Measurements from ENCODE around the gene LIX1. TPM values are rescaled to one million over a fixed set of nuclear protein-coding genes. Genes with fewer than 3 reads are reported as not detected.

LIX1 gene
- polyA plus RNA-seq, 1 donor from 2014 or later = 1.9 TPM

GRCh38 chr5:97063251-97063650 lies 79.2 kb downstream of the LIX1 start:
- H3K4me2 ChIP-seq (ENCODE audit: low read length) = no peak overlapping the region
- TF ChIP-seq TAF1 (IDR thresholded peaks at IDR 0.05; ENCODE audit: low read depth) = no peak
- TF ChIP-seq EP300 (conservative IDR thresholded peaks at IDR 0.05; ENCODE audit: poor library complexity, severe bottlenecking) = no peak
- TF ChIP-seq, protein P1, sequence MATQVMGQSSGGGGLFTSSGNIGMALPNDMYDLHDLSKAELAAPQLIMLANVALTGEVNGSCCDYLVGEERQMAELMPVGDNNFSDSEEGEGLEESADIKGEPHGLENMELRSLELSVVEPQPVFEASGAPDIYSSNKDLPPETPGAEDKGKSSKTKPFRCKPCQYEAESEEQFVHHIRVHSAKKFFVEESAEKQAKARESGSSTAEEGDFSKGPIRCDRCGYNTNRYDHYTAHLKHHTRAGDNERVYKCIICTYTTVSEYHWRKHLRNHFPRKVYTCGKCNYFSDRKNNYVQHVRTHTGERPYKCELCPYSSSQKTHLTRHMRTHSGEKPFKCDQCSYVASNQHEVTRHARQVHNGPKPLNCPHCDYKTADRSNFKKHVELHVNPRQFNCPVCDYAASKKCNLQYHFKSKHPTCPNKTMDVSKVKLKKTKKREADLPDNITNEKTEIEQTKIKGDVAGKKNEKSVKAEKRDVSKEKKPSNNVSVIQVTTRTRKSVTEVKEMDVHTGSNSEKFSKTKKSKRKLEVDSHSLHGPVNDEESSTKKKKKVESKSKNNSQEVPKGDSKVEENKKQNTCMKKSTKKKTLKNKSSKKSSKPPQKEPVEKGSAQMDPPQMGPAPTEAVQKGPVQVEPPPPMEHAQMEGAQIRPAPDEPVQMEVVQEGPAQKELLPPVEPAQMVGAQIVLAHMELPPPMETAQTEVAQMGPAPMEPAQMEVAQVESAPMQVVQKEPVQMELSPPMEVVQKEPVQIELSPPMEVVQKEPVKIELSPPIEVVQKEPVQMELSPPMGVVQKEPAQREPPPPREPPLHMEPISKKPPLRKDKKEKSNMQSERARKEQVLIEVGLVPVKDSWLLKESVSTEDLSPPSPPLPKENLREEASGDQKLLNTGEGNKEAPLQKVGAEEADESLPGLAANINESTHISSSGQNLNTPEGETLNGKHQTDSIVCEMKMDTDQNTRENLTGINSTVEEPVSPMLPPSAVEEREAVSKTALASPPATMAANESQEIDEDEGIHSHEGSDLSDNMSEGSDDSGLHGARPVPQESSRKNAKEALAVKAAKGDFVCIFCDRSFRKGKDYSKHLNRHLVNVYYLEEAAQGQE (IDR thresholded peaks at IDR 0.05; ENCODE audit: borderline replicate concordance) = no peak
- TF ChIP-seq EZH2 (IDR thresholded peaks at IDR 0.05; ENCODE audit: borderline replicate concordance, insufficient read depth, low read length, poor library complexity, severe bottlenecking) = no peak
- no peak for TF ChIP-seq RAD21 (conservative IDR thresholded peaks at IDR 0.05)
- TF ChIP-seq, protein P2, sequence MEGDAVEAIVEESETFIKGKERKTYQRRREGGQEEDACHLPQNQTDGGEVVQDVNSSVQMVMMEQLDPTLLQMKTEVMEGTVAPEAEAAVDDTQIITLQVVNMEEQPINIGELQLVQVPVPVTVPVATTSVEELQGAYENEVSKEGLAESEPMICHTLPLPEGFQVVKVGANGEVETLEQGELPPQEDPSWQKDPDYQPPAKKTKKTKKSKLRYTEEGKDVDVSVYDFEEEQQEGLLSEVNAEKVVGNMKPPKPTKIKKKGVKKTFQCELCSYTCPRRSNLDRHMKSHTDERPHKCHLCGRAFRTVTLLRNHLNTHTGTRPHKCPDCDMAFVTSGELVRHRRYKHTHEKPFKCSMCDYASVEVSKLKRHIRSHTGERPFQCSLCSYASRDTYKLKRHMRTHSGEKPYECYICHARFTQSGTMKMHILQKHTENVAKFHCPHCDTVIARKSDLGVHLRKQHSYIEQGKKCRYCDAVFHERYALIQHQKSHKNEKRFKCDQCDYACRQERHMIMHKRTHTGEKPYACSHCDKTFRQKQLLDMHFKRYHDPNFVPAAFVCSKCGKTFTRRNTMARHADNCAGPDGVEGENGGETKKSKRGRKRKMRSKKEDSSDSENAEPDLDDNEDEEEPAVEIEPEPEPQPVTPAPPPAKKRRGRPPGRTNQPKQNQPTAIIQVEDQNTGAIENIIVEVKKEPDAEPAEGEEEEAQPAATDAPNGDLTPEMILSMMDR (IDR thresholded peaks at IDR 0.05; ENCODE audit: poor library complexity, severe bottlenecking) = no peak
- TF ChIP-seq POLR2AphosphoS5 (IDR thresholded peaks at IDR 0.05) = no peak
- TF ChIP-seq MXI1 (conservative IDR thresholded peaks at IDR 0.05; ENCODE audit: poor library complexity, severe bottlenecking) = no peak
- TF ChIP-seq SMC3 (conservative IDR thresholded peaks at IDR 0.05; ENCODE audit: poor library complexity) = no peak
- H2AFZ ChIP-seq (ENCODE audit: low read depth, low read length) = no peak overlapping the region

GRCh38 chr5:97062046-97062445 lies 80.4 kb downstream of the LIX1 start:
- no peak overlapping the region for H3K9ac ChIP-seq (ENCODE audit: low read length)
- H4K20me1 ChIP-seq (ENCODE audit: insufficient read depth) = no peaks in the 10 kb centered on the region
- H3K9me3 ChIP-seq (ENCODE audit: low read length) = no peaks in the 10 kb centered on the region
- no peaks in the 10 kb centered on the region for H3K27me3 ChIP-seq (ENCODE audit: insufficient read depth, low read depth, low read length)
- no peaks in the 10 kb centered on the region for H3K79me2 ChIP-seq (replicated peaks; ENCODE audit: insufficient read depth, low read length)
- no peak overlapping the region for H2AFZ ChIP-seq (ENCODE audit: low read depth, low read length)
- TF ChIP-seq, protein P1 (IDR thresholded peaks at IDR 0.05; ENCODE audit: borderline replicate concordance) = no peak
- no peak for TF ChIP-seq TAF1 (IDR thresholded peaks at IDR 0.05; ENCODE audit: low read depth)
- TF ChIP-seq MXI1 (conservative IDR thresholded peaks at IDR 0.05; ENCODE audit: poor library complexity, severe bottlenecking) = no peak
- TF ChIP-seq RAD21 (conservative IDR thresholded peaks at IDR 0.05) = no peak
- TF ChIP-seq POLR2AphosphoS5 (IDR thresholded peaks at IDR 0.05) = no peak
- no peak for TF ChIP-seq EP300 (conservative IDR thresholded peaks at IDR 0.05; ENCODE audit: poor library complexity, severe bottlenecking)
- no peak for TF ChIP-seq SMC3 (conservative IDR thresholded peaks at IDR 0.05; ENCODE audit: poor library complexity)
- no peaks in the 10 kb centered on the region for H3K9me2 ChIP-seq (ENCODE audit: insufficient read depth, low read length)
- no peaks in the 10 kb centered on the region for H3F3A ChIP-seq (ENCODE audit: insufficient read depth, low read length, poor library complexity, severe bottlenecking)
- no peak overlapping the region for H3K4me3 ChIP-seq (ENCODE audit: low read length)
- no peak overlapping the region for H3K27ac ChIP-seq (ENCODE audit: low read length)
- H3K4me2 ChIP-seq (ENCODE audit: low read length) = no peak overlapping the region
- no peaks in the 10 kb centered on the region for H3K36me3 ChIP-seq (ENCODE audit: insufficient read depth, low read length)

More at GRCh38 chr5:97063251-97063650, 79.2 kb downstream of the LIX1 start:
- Histone ChIP-seq H3K36me3 (ENCODE audit: insufficient read depth, low read length) (no peaks in the 10 kb centered on the region), H3K27me3 (ENCODE audit: insufficient read depth, low read depth, low read length) (no peaks in the 10 kb centered on the region), H3K9me2 (ENCODE audit: insufficient read depth, low read length) (no peaks in the 10 kb centered on the region), H3K79me2 (replicated peaks; ENCODE audit: insufficient read depth, low read length) (no peaks in the 10 kb centered on the region), H3F3A (ENCODE audit: insufficient read depth, low read length, poor library complexity, severe bottlenecking) (no peaks in the 10 kb centered on the region), H3K4me3 (ENCODE audit: low read length) (no peak overlapping the region), H4K20me1 (ENCODE audit: insufficient read depth) (no peaks in the 10 kb centered on the region), H3K9me3 (ENCODE audit: low read length) (no peaks in the 10 kb centered on the region), H3K9ac (ENCODE audit: low read length) (no peak overlapping the region), H3K27ac (ENCODE audit: low read length) (no peak overlapping the region)

All from neural cell (in vitro differentiated cells).